GM19025 (cell line): ENCODE data around the gene ETFA.
"Not testable (repeated sequence)": the region's sequence is repeated elsewhere in the genome, so short reads cannot be mapped to it uniquely, and the experiment has no call there.

Source experiments
- ATAC-seq: cut with Tn5 transposase; IDR thresholded peaks from one replicate; pipeline ENCODE4 v1.9.1; 2021; ENCODE audit warnings: mild to moderate bottlenecking, low read depth, moderate library complexity; ENCODE audit not compliant: unreplicated experiment

Gene ETFA

GRCh38 chr15:76285241-76285825 is 25.9 kb downstream of the ETFA start:
- no peak for ATAC-seq

GRCh38 chr15:76282465-76282864 is 28.8 kb downstream of the ETFA start:
- ATAC-seq = no peak

GRCh38 chr15:76278651-76279050 is 32.6 kb downstream of the ETFA start:
- no peak for ATAC-seq

GRCh38 chr15:76274821-76275220 is 36.4 kb downstream of the ETFA start:
- no peak for ATAC-seq

GRCh38 chr15:76274226-76274625 is 37.0 kb downstream of the ETFA start:
- ATAC-seq = no peak

- ATAC-seq = no peak
Observed at GRCh38 chr15:76270876-76271275, 40.4 kb downstream of the ETFA start.

- no peak for ATAC-seq
Observed at GRCh38 chr15:76267077-76267476, 44.2 kb downstream of the ETFA start.

- not testable (repeated sequence) for ATAC-seq
Observed at GRCh38 chr15:76265769-76266168, 45.5 kb downstream of the ETFA start.

- ATAC-seq = no peak
Observed at GRCh38 chr15:76260246-76260938, 50.9 kb downstream of the ETFA start.

- no peak for ATAC-seq
Observed at GRCh38 chr15:76259392-76259791, 51.9 kb downstream of the ETFA start.

- no peak for ATAC-seq
Observed at GRCh38 chr15:76258460-76258859, 52.8 kb downstream of the ETFA start.

GRCh38 chr15:76253691-76254473 is 57.4 kb downstream of the ETFA start:
- no peak for ATAC-seq

GRCh38 chr15:76252249-76252648 is 59.0 kb downstream of the ETFA start:
- no peak for ATAC-seq

- ATAC-seq = no peak
Observed at GRCh38 chr15:76251717-76252116, 59.6 kb downstream of the ETFA start.

GRCh38 chr15:76245072-76245610 is 66.1 kb downstream of the ETFA start:
- no peak for ATAC-seq

- ATAC-seq = no peak
Observed at GRCh38 chr15:76239786-76240185, 71.5 kb downstream of the ETFA start.

GRCh38 chr15:76236350-76236749 is 74.9 kb downstream of the ETFA start:
- no peak for ATAC-seq

GRCh38 chr15:76235186-76235826 is 76.0 kb downstream of the ETFA start:
- no peak for ATAC-seq

GRCh38 chr15:76234337-76234889 is 76.9 kb downstream of the ETFA start:
- no peak for ATAC-seq

GRCh38 chr15:76233921-76234320 is 77.3 kb downstream of the ETFA start:
- no peak for ATAC-seq

- no peak for ATAC-seq
Observed at GRCh38 chr15:76229266-76229665, 82.0 kb downstream of the ETFA start.
